ENCODE data around the gene GAS2L1.
A peak's percentile ranks its signal among the peaks of the same experiment; 100 is the strongest.

The GAS2L1 gene

DNA sequence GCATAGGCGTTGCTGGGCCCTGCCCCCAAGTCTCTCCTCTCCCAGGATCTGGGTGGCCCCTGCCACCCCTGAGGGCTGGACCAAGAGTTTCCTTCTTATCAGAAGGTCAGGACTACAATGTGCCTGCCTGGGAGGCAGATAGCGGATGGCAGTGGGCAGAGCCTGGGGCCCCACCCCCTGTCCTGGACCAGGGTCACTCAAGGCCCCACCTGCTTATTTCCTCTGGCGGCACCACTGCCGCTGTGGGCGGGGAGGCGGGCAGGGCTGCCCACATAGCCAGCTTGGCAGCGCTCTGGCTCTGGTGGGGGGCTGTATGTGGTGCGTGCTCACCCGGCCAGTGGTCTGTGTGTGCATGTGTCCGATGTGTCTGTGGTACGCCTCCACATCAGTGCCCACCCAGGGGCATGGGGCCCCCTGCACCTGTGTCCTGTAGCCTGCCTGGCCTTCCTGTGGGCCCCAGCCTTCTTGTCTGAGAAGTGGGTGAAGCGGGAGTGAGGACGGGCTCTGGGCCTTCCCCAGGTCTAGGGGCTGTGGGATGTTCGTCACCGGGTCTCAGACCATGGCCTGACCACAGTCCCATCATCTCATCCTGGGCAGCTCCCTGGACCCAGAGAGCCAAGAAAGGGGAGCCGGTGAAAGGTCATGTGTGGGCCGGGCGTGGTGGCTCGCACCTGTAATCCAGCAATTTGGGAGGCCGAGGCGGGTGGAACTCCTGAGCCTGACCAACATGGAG lies 3.0 kb downstream of the GAS2L1 start:
- no peak overlapping the region for H3K4me3 ChIP-seq (ENCODE audit: low read depth, low read length)
- TF ChIP-seq, protein P1, sequence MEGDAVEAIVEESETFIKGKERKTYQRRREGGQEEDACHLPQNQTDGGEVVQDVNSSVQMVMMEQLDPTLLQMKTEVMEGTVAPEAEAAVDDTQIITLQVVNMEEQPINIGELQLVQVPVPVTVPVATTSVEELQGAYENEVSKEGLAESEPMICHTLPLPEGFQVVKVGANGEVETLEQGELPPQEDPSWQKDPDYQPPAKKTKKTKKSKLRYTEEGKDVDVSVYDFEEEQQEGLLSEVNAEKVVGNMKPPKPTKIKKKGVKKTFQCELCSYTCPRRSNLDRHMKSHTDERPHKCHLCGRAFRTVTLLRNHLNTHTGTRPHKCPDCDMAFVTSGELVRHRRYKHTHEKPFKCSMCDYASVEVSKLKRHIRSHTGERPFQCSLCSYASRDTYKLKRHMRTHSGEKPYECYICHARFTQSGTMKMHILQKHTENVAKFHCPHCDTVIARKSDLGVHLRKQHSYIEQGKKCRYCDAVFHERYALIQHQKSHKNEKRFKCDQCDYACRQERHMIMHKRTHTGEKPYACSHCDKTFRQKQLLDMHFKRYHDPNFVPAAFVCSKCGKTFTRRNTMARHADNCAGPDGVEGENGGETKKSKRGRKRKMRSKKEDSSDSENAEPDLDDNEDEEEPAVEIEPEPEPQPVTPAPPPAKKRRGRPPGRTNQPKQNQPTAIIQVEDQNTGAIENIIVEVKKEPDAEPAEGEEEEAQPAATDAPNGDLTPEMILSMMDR (IDR thresholded peaks at IDR 0.05; ENCODE audit: borderline replicate concordance, insufficient read depth, low read depth, low read length): no peak

DNA sequence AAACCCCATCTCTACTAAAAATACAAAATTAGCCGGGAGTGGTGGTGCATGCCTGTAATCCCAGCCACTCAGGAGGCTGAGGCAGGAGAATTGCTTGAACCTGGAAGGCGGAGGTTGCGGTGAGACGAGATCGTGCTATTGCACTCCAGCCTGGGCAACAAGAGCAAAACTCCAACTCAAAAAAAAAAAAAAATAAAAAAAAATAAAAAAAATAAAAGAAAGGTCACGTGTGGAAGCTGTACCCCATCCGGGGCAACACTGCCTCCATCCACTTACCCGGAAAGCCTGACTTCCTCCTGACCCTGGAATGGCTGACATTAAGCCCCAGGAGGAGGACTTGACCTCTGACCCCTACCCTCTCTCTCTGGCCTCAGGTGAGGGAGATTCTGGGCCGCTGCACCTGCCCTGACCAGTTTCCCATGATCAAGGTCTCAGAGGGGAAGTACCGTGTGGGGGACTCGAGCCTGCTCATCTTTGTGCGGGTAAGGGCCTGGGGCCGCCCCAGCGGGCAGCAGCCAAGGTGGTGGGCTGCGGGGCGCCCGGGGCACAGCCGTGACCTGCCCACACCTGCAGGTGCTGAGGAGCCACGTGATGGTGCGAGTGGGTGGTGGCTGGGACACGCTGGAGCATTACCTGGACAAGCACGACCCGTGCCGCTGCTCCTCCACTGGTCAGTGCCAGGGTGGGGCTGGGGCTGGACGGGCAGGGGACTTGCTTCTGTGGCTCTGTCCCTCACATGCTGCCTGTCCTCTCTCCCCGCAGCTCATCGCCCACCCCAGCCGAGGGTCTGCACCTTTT lies 3.8 kb downstream of the GAS2L1 start:
- H3K4me3 ChIP-seq (ENCODE audit: low read depth, low read length): no peak overlapping the region
- TF ChIP-seq, protein P1 (IDR thresholded peaks at IDR 0.05; ENCODE audit: borderline replicate concordance, insufficient read depth, low read depth, low read length): no peak

DNA sequence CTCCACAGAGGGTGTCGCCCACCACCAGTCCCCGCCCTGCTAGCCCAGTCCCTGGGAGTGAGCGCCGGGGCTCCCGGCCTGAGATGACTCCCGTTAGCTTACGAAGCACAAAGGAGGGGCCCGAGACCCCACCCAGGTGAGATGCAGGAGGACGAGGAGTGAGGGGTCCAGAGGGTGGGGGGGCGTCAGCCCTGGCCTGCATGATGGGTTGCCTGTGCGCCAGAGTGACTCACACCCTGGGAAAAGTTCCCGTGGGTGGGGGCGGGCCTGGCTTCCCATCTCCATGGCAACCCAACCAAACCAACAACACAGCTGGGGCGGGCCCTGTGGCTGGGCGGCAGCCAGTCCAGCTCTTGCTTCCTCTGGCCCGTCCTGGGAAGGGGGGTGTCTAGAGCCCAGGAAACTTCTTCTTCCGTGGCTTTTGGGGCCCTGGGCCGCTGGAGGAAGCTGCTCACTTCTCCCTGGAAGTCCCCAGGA lies 4.5 kb downstream of the GAS2L1 start:
- no peak overlapping the region for H3K4me3 ChIP-seq (ENCODE audit: low read depth, low read length)
- TF ChIP-seq, protein P1 (IDR thresholded peaks at IDR 0.05; ENCODE audit: borderline replicate concordance, insufficient read depth, low read depth, low read length): no peak

DNA sequence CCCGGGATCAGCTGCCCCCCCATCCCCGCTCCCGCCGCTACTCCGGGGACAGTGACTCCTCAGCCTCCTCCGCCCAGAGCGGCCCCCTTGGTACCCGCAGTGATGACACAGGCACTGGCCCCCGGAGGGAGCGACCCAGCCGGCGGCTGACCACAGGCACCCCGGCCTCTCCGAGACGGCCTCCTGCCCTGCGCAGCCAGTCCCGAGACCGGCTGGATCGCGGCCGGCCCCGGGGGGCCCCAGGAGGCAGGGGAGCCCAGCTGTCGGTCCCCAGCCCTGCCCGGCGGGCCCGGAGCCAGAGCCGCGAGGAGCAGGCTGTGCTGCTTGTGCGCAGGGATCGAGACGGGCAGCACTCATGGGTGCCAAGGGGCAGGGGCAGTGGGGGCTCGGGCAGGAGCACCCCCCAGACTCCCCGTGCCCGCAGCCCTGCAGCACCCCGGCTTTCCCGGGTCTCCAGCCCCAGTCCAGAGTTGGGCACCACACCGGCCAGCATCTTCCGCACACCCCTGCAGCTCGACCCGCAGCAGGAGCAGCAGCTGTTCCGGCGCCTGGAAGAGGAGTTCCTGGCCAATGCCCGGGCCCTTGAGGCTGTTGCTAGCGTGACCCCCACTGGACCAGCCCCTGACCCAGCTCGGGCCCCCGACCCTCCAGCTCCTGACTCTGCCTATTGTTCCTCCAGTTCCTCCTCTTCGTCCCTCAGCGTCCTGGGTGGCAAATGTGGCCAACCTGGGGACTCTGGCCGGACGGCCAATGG lies 5.2 kb downstream of the GAS2L1 start:
- TF ChIP-seq, protein P1 (IDR thresholded peaks at IDR 0.05; ENCODE audit: borderline replicate concordance, insufficient read depth, low read depth, low read length): no peak
- H3K4me3 ChIP-seq (ENCODE audit: low read depth, low read length): no peak overlapping the region

DNA sequence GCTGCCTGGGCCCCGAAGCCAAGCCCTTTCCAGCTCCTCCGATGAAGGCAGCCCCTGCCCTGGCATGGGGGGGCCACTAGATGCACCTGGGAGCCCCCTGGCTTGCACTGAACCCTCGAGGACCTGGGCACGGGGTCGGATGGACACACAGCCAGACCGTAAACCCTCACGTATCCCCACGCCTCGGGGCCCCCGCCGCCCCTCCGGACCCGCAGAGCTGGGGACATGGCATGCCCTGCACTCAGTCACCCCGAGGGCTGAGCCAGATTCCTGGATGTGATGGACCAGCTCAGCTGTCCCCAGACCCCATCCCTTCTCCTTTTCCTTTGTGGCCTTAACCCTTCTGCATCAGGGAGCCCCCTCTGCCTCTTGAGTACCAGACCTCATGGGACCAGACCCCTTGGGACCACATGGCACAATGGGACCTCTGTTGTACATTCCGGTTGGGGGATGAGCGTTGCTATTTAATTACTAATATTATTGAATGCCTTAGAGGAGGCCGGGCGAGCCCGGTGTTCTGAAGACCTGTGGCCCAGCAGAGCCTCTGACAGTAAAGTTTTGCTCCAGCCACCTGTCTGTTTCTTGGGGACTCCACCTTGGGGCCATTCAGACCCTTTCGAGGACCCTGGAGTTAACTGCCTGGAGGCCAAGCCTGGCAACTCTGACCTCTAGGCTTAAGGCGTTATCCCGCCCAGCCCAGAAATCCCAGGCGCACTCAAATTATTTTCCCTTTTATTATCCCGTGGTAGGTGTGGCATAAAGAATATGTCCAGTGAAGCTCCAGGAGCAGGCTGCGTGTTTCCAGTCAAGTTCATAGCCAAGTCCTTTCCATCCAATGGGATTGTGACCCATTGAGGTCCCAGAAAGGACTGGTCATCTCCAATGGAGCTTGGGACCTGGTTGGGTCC lies 6.0 kb downstream of the GAS2L1 start:
- no peak overlapping the region for H3K4me3 ChIP-seq (ENCODE audit: low read depth, low read length)
- TF ChIP-seq, protein P1 (IDR thresholded peaks at IDR 0.05; ENCODE audit: borderline replicate concordance, insufficient read depth, low read depth, low read length): no peak

DNA sequence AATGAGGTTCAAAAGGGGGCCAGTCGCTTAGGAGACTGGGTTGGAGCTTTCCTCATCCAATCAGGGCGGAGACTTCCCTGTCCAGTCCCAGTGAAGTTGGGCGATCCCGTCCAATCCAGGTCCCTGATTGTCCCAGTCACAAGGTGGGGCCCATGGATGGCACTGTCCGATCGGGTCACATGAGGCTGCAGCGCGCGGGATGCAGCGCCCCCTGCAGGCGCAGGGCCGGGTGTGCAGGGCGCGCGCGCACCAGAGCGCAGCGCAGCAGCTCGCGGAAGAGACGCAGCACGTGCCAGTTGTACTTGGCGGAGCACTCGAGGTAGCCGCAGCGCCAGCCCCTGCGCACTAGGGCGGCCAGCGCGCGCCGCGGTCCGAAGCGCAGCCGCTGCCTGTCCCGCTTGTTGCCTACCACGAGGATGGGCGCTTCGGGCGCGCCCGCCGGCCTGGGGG lies 6.7 kb downstream of the GAS2L1 start:
- TF ChIP-seq, protein P1 (IDR thresholded peaks at IDR 0.05; ENCODE audit: borderline replicate concordance, insufficient read depth, low read depth, low read length): peak; percentile 51; the same call in 1 of the 2 replicates
- H3K4me3 ChIP-seq (ENCODE audit: low read depth, low read length): no peak overlapping the region
